GM15510 (cell line): ENCODE data around the gene BCKDHA.

Experiments used
- POLR2A ChIP-seq: IDR thresholded peaks from 3 replicates; pipeline ENCODE4 v1.6.1; 2011; ENCODE audit warnings: borderline replicate concordance; ENCODE audit not compliant: insufficient read length; ENCODE audit errors: extremely low read depth

The BCKDHA gene

GRCh38 chr19:41442473-41443355 is 45.1 kb downstream of the BCKDHA start, which contains the start of gene ERICH4:
Gene ERICH4 (plus strand): TSS chr19:41443156. CDS start chr19:41443170, 14 bp downstream.
- no peak for TF ChIP-seq POLR2A

DNA sequence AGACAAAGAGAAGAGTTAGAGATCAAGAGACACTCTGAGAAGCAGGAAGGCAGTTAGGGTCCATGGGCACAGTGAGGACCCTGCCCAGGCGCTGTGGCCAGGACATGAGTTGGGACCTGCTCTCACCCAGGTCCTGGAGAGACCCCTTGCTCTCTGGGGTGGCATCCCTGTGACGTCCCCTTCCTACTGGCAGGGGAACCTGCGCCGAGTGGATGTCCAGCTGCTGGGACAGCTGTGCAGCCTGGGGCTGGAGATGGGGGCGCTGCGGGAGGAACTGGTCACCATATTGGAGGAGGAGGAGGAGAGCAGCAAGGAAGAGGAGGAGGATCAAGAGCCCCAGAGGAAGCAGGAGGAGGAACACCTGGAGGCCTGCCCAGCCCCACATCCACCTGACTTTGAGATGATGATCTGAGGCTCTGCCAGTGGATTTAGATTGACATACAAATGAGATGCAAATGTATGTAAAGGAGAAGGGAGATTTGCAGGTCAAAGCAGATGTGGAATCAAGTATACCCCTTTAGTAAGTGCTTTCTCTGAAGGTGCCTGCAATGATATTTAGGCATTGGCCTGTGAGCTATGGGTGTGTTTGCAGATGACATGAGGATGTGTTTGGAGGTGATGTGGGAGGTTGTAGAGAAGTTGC is 46.3 kb downstream of the BCKDHA start:
- no peak for TF ChIP-seq POLR2A

GRCh38 chr19:41445575-41445974 is 48.0 kb downstream of the BCKDHA start:
- no peak for TF ChIP-seq POLR2A

DNA sequence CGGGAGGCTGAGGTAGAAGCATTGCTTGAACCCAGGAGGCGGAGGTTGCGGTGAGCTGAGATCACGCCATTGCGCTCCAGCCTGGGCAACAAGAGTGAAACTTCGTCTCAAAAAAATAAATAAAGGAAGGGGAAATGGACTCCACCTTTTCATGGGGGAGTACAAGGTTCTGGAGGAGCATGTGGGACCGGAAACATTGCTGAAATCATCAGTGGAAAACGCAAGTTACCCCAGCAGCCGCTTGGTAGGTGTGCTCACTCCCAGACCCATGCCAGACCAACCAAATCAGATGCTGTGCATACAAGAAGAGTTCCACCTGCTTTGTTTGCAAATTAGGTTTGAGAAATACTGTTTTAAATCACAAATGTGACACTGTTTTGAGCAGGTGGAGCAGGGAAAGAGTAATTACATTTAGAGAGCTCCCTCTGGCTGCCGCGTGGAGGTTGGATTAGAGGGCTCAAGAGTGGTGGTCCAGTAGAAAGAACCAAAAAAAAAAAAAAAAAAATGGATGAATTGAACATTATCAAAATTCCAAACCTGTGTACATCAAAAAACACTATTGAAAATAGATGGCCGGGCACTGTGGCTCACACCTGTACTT is 50.2 kb downstream of the BCKDHA start:
- no peak for TF ChIP-seq POLR2A

GRCh38 chr19:41449079-41449864 is 51.7 kb downstream of the BCKDHA start:
- TF ChIP-seq POLR2A, result no peak

- no peak for TF ChIP-seq POLR2A
These were observed 52.2 kb downstream of the BCKDHA start for GRCh38 chr19:41449865-41450178.

DNA sequence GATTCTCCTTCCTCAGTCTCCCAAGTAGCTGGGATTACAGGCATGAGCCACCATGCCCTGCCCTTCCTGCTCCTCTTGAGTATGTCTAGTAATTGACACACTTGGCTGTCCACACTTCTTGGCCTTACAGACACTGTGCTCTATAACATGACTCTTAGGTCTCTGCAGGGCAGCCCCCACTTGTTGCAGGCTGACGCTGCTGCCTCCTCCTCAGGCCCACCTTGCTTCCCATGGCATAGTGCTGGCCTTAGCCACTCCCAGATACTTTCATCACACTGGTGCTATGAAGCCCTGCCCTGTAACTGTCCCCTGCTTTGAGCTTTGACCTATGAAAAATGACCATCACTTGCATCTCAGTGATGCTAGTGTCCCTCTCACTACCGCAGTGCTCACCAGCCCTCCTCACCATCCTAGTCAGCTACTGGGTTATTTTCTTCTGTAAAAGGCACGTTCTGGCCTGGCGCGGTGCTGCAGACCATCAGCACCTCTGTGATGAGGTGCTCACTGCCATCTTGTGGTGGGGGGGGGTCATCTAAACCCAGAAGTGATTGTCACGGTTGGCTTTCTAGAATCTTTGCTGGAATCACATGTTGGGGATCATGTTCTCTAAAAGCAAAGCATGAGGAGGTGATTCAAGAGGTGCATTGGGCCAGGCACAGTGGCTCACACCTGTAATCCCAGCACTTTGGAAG is 55.1 kb downstream of the BCKDHA start:
- no peak for TF ChIP-seq POLR2A

DNA sequence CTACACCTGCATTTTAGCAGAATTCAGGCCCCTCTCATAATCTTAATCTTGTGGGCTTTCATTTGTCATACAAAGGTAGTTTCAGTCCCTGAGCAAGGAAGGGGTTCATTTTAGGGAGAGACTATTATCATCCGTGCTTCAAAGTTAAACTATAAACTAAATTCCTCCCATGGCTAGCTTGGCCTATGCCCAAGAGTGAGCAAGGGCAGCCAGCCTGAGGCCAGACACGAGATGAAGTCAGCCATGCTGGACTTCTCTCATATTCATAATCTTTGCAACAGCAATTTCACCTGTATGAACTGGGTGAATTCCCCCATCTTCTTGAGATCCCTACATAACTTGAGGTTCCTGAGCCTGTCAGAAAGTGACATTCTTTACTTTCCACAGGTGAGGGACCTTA is 58.3 kb downstream of the BCKDHA start:
- TF ChIP-seq POLR2A, result no peak

- no peak for TF ChIP-seq POLR2A
These were observed 58.8 kb downstream of the BCKDHA start for GRCh38 chr19:41456342-41456918.

- TF ChIP-seq POLR2A, result no peak
These were observed 59.6 kb downstream of the BCKDHA start for GRCh38 chr19:41457241-41457640.

DNA sequence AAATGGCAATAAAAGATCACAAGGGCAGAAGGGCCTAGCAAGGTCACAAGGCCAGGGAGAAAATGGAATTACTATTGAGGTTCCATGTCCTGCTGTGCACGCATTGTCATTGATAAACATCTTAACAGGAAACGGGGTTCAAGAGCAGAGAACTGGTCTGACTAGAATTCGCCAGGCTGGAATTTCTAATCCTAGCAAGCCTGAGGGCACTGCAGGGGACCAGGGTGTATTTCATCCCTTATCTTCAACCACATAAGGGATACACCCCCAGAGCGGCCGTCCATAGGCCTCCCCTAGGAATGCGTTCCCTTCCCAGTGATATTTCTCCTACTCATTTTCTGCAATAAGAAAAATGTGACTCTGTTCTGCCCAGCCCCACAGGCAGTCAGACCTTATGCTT is 64.9 kb downstream of the BCKDHA start:
- no peak for TF ChIP-seq POLR2A
